ENCODE data around the gene PALD1. TPM values are rescaled to one million over a fixed set of nuclear protein-coding genes. Genes with fewer than 3 reads are reported as not detected.

Gene PALD1
- total RNA-seq, 2 experiments from 2014 or later, result 6.6 to 6.8 TPM

DNA sequence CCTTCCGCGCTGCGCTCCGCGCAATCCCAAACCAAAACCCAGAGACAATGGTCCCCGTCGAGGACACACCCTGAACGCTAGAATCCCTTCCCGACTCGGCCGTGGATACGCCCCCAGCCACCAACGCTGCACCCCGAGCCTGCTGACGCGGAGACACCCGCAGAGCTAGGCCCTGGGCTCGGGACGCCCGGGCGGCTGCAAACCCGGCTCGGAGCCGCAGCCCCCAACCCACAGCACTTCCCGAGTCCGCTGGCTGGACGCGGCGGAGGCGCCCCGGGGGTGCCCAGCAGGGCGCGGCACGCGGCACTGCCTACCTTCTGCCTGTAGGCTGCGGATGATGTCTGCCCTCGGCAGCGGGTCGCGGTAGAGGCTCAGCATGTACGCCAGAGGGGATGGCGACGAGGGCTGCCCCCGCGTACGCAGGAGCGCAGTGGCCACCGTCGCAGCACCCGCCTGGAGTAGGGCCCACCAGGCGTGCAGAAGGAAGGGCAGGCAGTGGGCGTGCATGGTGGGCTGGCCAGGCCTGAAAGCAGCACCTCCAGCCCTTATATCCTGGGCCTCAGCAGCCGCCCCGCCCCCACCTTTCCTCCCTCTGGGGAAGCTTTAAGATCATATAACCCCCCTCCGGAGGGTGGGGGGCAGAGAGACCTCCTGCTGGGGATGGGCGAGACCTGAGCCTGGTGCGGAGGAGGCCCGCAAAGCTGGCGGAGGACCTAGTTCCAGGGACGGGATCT is 37.2 kb upstream of the PALD1 start, which contains the start of gene NODAL:
TSS of gene NODAL (minus strand) at position 521 of the 734 bp plus-strand sequence. CDS start at position 507, 14 bp downstream.
- Mint-ChIP-seq H3K27ac (no peak within 1 kb of the TSS), H3K4me3 (peak within 1 kb of the TSS; percentile 53), H3K9me3 (no peaks in the 10 kb centered on the region), H3K4me1 (ENCODE audit: low read depth) (peaks cover 6% of the 10 kb centered on the region), H3K36me3 (ENCODE audit: low read depth) (no peaks in the 10 kb centered on the region), H3K27me3 (peaks cover 44% of the 10 kb centered on the region)
- CTCF ChIA-PET, result no interaction called here
- intact Hi-C loops (cut with micrococcal nuclease), result no loop called here
- DNase-seq (peak; percentile 20), ATAC-seq (peak; percentile 60)
- TF ChIP-seq CTCF (IDR thresholded peaks at IDR 0.05), result peak; percentile 27
- POLR2A ChIA-PET, result interaction anchor here (0.8 to 1.4 kb wide), 4 partner anchors 12 to 37 kb away, joined by 3 read pairs; no protein-coding TSS in a partner anchor

GRCh38 chr10:70441895-70442309 is 36.7 kb upstream of the PALD1 start:
- ChIA-PET CTCF (no interaction called here), POLR2A (interaction anchor here (1.4 kb wide), 1 partner anchor 37 kb away, joined by 3 read pairs; no protein-coding TSS in a partner anchor)
- ATAC-seq, result no peak
- Mint-ChIP-seq H3K36me3 (ENCODE audit: low read depth) (no peaks in the 10 kb centered on the region), H3K9me3 (no peaks in the 10 kb centered on the region), H3K27me3 (peaks cover 44% of the 10 kb centered on the region), H3K4me1 (ENCODE audit: low read depth) (peaks cover 6% of the 10 kb centered on the region), H3K4me3 (no peak overlapping the region), H3K27ac (no peak overlapping the region)
- no peak for TF ChIP-seq CTCF (IDR thresholded peaks at IDR 0.05)
- intact Hi-C loops (cut with micrococcal nuclease), result no loop called here
- DNase-seq, result no peak

DNA sequence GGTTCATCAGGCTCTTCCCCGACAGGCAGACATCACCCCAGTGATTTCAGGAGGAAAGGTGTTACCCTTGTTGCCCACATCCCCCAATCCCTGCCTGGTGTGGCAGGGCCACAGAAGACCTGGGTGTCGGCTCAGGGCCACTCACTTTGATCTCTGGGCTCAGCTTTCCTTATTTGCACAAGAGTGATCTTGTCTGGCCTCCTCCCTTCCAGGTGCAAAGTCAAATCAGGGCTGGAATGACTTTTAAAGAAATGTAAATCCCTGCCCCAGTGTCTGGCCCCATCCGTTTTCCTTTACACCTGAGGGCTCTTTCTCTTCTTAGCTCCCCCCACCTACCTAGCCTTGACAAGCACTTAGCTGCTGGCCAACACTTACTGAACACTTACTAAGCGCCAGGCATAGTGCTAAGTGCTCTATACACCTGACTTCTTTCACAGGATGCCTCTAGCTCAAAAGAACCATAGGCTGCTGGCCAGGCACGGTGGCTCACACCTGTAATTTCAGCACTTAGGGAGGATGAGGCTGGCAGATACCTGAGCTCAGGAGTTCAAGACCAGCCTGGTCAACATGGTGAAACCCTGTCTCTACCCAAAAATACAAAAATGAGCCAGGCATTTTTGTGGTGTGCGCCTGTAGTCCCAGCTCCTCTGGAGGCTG is 36.1 kb upstream of the PALD1 start:
- H3K27me3 Mint-ChIP-seq, result peaks cover 44% of the 10 kb centered on the region

GRCh38 chr10:70444744-70445143 is 33.8 kb upstream of the PALD1 start:
- ChIA-PET CTCF (interaction anchor here (1.3 kb wide), 1 partner anchor 16 kb away, joined by 5 read pairs; no protein-coding TSS in a partner anchor), POLR2A (no interaction called here)
- no peak for DNase-seq
- intact Hi-C loops (cut with micrococcal nuclease), result no loop called here
- Mint-ChIP-seq H3K9me3 (no peaks in the 10 kb centered on the region), H3K27me3 (peaks cover 40% of the 10 kb centered on the region), H3K27ac (no peak overlapping the region), H3K4me3 (no peak overlapping the region), H3K4me1 (ENCODE audit: low read depth) (peaks cover 6% of the 10 kb centered on the region), H3K36me3 (ENCODE audit: low read depth) (no peaks in the 10 kb centered on the region)
- no peak for ATAC-seq
- no peak for TF ChIP-seq CTCF (IDR thresholded peaks at IDR 0.05)

More for the DNA sequence above, 36.1 kb upstream of the PALD1 start:
- POLR2A ChIA-PET, result interaction anchor here (1.4 kb wide), 1 partner anchor 38 kb away, joined by 3 read pairs; no protein-coding TSS in a partner anchor
- no peak for TF ChIP-seq CTCF (IDR thresholded peaks at IDR 0.05)
- intact Hi-C loops (cut with micrococcal nuclease), result no loop called here
- CTCF ChIA-PET, result interaction anchor here (1.3 kb wide), 1 partner anchor 12 kb away, joined by 4 read pairs; no protein-coding TSS in a partner anchor
- DNase-seq (no peak), ATAC-seq (no peak)
- H3K36me3 Mint-ChIP-seq (ENCODE audit: low read depth), result no peaks in the 10 kb centered on the region
- H3K4me1 Mint-ChIP-seq (ENCODE audit: low read depth), result peaks cover 6% of the 10 kb centered on the region
- no peak overlapping the region for H3K27ac Mint-ChIP-seq
- H3K4me3 Mint-ChIP-seq, result no peak overlapping the region
- no peaks in the 10 kb centered on the region for H3K9me3 Mint-ChIP-seq
